ENCODE results near the gene CHIA. TPM values are rescaled to one million over a fixed set of nuclear protein-coding genes. Genes with fewer than 3 reads are reported as not detected.

Gene CHIA
- total RNA-seq, 1 donor from 2014 or later = 6.3 TPM

- intact Hi-C loops (cut with DNase I) = no loop called here
- no peak for TF ChIP-seq CTCF (IDR thresholded peaks at IDR 0.05)
- Histone ChIP-seq H3K9me3 (no peaks in the 10 kb centered on the region), H3K4me3 (no peak overlapping the region), H3K36me3 (no peaks in the 10 kb centered on the region), H3K27me3 (no peaks in the 10 kb centered on the region), H3K4me1 (no peaks in the 10 kb centered on the region), H3K27ac (no peak overlapping the region)
- ATAC-seq (no peak), DNase-seq (no peak)
These were observed 4.8 kb upstream of the CHIA start for GRCh38 chr1:111285879-111286278.

GRCh38 chr1:111286912-111287311 is 3.7 kb upstream of the CHIA start:
- DNase-seq (no peak), ATAC-seq (peak; percentile 73)
- Histone ChIP-seq H3K36me3 (no peaks in the 10 kb centered on the region), H3K4me3 (no peak overlapping the region), H3K9me3 (no peaks in the 10 kb centered on the region), H3K27me3 (no peaks in the 10 kb centered on the region), H3K4me1 (no peaks in the 10 kb centered on the region), H3K27ac (no peak overlapping the region)
- TF ChIP-seq CTCF (IDR thresholded peaks at IDR 0.05) = no peak
- intact Hi-C loops (cut with DNase I) = no loop called here

- H3K9me3 ChIP-seq = no peaks in the 10 kb centered on the region
- intact Hi-C loops (cut with DNase I) = no loop called here
- no peak overlapping the region for H3K4me3 ChIP-seq
- TF ChIP-seq CTCF (IDR thresholded peaks at IDR 0.05) = no peak
- no peaks in the 10 kb centered on the region for H3K36me3 ChIP-seq
- DNase-seq = no peak
- no peak overlapping the region for H3K27ac ChIP-seq
- H3K27me3 ChIP-seq = no peaks in the 10 kb centered on the region
- H3K4me1 ChIP-seq = no peaks in the 10 kb centered on the region
- ATAC-seq = no peak
These were observed 1.3 kb upstream of the CHIA start for GRCh38 chr1:111289371-111289770.

- intact Hi-C loops (cut with DNase I) = no loop called here
- Histone ChIP-seq H3K27ac (no peak overlapping the region), H3K4me3 (no peak overlapping the region), H3K27me3 (no peaks in the 10 kb centered on the region), H3K36me3 (no peaks in the 10 kb centered on the region), H3K4me1 (no peaks in the 10 kb centered on the region), H3K9me3 (no peaks in the 10 kb centered on the region)
- TF ChIP-seq CTCF (IDR thresholded peaks at IDR 0.05) = no peak
- no peak for ATAC-seq
- DNase-seq = no peak
These were observed 547 bp upstream of the CHIA start for GRCh38 chr1:111290104-111290503.

- TF ChIP-seq CTCF (IDR thresholded peaks at IDR 0.05) = no peak
These were observed 3.7 kb downstream of the CHIA start for GRCh38 chr1:111294390-111294789.

GRCh38 chr1:111302374-111302773 is 11.7 kb downstream of the CHIA start:
- Histone ChIP-seq H3K27me3 (no peaks in the 10 kb centered on the region), H3K9me3 (no peaks in the 10 kb centered on the region), H3K36me3 (no peaks in the 10 kb centered on the region), H3K27ac (no peak overlapping the region), H3K4me3 (no peak overlapping the region), H3K4me1 (no peaks in the 10 kb centered on the region)
- DNase-seq = no peak
- intact Hi-C loops (cut with DNase I) = no loop called here
- no peak for TF ChIP-seq CTCF (IDR thresholded peaks at IDR 0.05)
- no peak for ATAC-seq

More at GRCh38 chr1:111294390-111294789, 3.7 kb downstream of the CHIA start:
- ATAC-seq (no peak), DNase-seq (no peak)
- intact Hi-C loops (cut with DNase I) = no loop called here
- Histone ChIP-seq H3K27ac (no peak overlapping the region), H3K9me3 (no peaks in the 10 kb centered on the region), H3K27me3 (no peaks in the 10 kb centered on the region), H3K4me1 (no peaks in the 10 kb centered on the region), H3K36me3 (no peaks in the 10 kb centered on the region), H3K4me3 (no peak overlapping the region)
